A549 (cell line): ENCODE measurements around the gene PISD. TPM values are rescaled to one million over a fixed set of nuclear protein-coding genes. Genes with fewer than 3 reads are reported as not detected.

Experiments
- ATAC-seq, 2 experiments: fragments of 200-7000 bp in 1 of 2; fragments of >200 bp in 1 of 2; cut with Nextera tagmentation in 1 of 2; cut with Tn5 transposase in 1 of 2; 3 replicates each; pipeline versions ENCODE4 v1.8.0 to v1.9.1; 2018 to 2020; ENCODE audit warnings: mild to moderate bottlenecking in 1 of 2, moderate library complexity in 1 of 2
- CTCF ChIA-PET: fragments of 300-600 bp; sonication (Branson Sonifier 250); formaldehyde crosslinking; extraction: SDS; loops from one replicate; lab custom pipeline; 2021; ENCODE audit warnings: antibody characterized with exemption, inconsistent platforms; lab: Yijun Ruan, JAX
- POLR2A ChIA-PET: fragments of 350-600 bp; formaldehyde crosslinking; extraction: SDS; loops from one replicate; lab custom pipeline; 2021; ENCODE audit warnings: antibody characterized with exemption, inconsistent platforms; lab: Yijun Ruan, JAX
- DNase-seq, 2 experiments: peaks; one replicate each; pipeline versions ENCODE4 v3.0.0 to v3.0.0-alpha.2; 2011 to 2016; ENCODE audit warnings: low read depth in 1 of 2, low spot score in 1 of 2
- FAIRE-seq: peaks from 2 replicates; lab custom pipeline; 2011; peaks lifted over from hg19 to GRCh38; lab: Jason Lieb, UNC
- H3K27ac ChIP-seq, 2 experiments: fragments of >200 bp; sonication (Bioruptor Twin); formaldehyde crosslinking; 3 replicates each; pipeline ENCODE4 v1.5.1; 2016 to 2017
- H3K4me1 ChIP-seq: fragments of >200 bp; sonication (Bioruptor Twin); formaldehyde crosslinking; 3 replicates; pipeline ENCODE4 v1.6.1; 2016
- H3K4me2 ChIP-seq: fragments of >200 bp; sonication (Bioruptor Twin); formaldehyde crosslinking; 3 replicates; pipeline ENCODE4 v1.6.1; 2016
- H3K4me3 ChIP-seq: fragments of >200 bp; sonication (Bioruptor Twin); formaldehyde crosslinking; 3 replicates; pipeline ENCODE4 v1.5.1; 2016
- H3K9me3 ChIP-seq: fragments of >200 bp; sonication (Bioruptor Twin); formaldehyde crosslinking; 3 replicates; pipeline ENCODE4 v1.6.1; 2016
- BCL3 ChIP-seq: fragments of >200 bp; sonication (Bioruptor Twin); formaldehyde crosslinking; IDR thresholded peaks from 3 replicates; pipeline ENCODE4 v1.6.1; 2016
- CBX2 ChIP-seq: fragments of 200-600 bp; sonication (generic); IDR thresholded peaks from 2 replicates; pipeline ENCODE4 v1.6.1; 2016; ENCODE audit warnings: low read depth, mild to moderate bottlenecking, borderline replicate concordance
- CHD4 ChIP-seq: fragments of 200-600 bp; sonication (generic); IDR thresholded peaks from 2 replicates; pipeline ENCODE4 v1.6.1; 2016; ENCODE audit warnings: antibody characterized with exemption, mild to moderate bottlenecking, borderline replicate concordance
- EHF ChIP-seq: fragments of 250-450 bp; sonication (Bioruptor Pico); IDR thresholded peaks from 2 replicates; pipeline ENCODE4 v1.5.0; 2020; ENCODE audit warnings: mild to moderate bottlenecking
- ELK1 ChIP-seq: fragments of 150-350 bp; IDR thresholded peaks from 2 replicates; pipeline ENCODE4 v1.6.1; 2014; ENCODE audit warnings: low read depth, mild to moderate bottlenecking, low read length
- EP300 ChIP-seq, 2 experiments: fragments of >200 bp; sonication (Bioruptor Twin); formaldehyde crosslinking; IDR thresholded peaks; 2 replicates in 1 of 2; 3 replicates in 1 of 2; pipeline ENCODE4 v1.6.1; 2016 to 2017
- HOXA7 ChIP-seq: fragments of 250-450 bp; sonication (Bioruptor Pico); IDR thresholded peaks from 2 replicates; pipeline ENCODE4 v1.5.0; 2020; ENCODE audit warnings: mild to moderate bottlenecking, moderate library complexity
- HOXB5 ChIP-seq: fragments of 250-450 bp; sonication (Bioruptor Pico); IDR thresholded peaks from 2 replicates; pipeline ENCODE4 v1.5.0; 2020; ENCODE audit warnings: mild to moderate bottlenecking, moderate library complexity
- JUN ChIP-seq, 2 experiments: fragments of >200 bp; sonication (Bioruptor Twin); formaldehyde crosslinking; IDR thresholded peaks; 2 replicates in 1 of 2; 3 replicates in 1 of 2; pipeline ENCODE4 v1.6.1; 2016 to 2017
- JUNB ChIP-seq: fragments of >200 bp; sonication (Bioruptor Twin); formaldehyde crosslinking; IDR thresholded peaks from 2 replicates; pipeline ENCODE4 v1.6.1; 2016
- KDM1A ChIP-seq: fragments of 200-600 bp; sonication (generic); IDR thresholded peaks from 2 replicates; pipeline ENCODE4 v1.6.1; 2016; ENCODE audit warnings: low read depth, mild to moderate bottlenecking
- KDM5A ChIP-seq: fragments of 200-600 bp; sonication (generic); IDR thresholded peaks from 2 replicates; pipeline ENCODE4 v1.6.1; 2016; ENCODE audit warnings: antibody characterized with exemption, mild to moderate bottlenecking
- MAFK ChIP-seq: fragments of 450-650 bp; IDR thresholded peaks from 2 replicates; pipeline ENCODE4 v1.6.1; 2014; ENCODE audit not compliant: partially characterized antibody
- PBX3 ChIP-seq: IDR thresholded peaks from 2 replicates; pipeline ENCODE4 v1.6.1; 2012
- PHF8 ChIP-seq: fragments of 200-600 bp; sonication (generic); IDR thresholded peaks from 2 replicates; pipeline ENCODE4 v1.6.1; 2016; ENCODE audit warnings: low read depth, mild to moderate bottlenecking, antibody characterized with exemption, moderate library complexity, borderline replicate concordance
- POLR2A ChIP-seq: IDR thresholded peaks from 2 replicates; pipeline ENCODE4 v1.6.1; 2012; ENCODE audit warnings: mild to moderate bottlenecking, low read length
- POLR2AphosphoS2 ChIP-seq: conservative IDR thresholded peaks from 2 replicates; pipeline ENCODE4 v1.6.1; 2012; ENCODE audit warnings: low read length, improper control_type of control experiment, inconsistent platforms
- RAD21 ChIP-seq, 2 experiments: fragments of >200 bp in 1 of 2; sonication (Bioruptor Twin) in 1 of 2; formaldehyde crosslinking in 1 of 2; IDR thresholded peaks in 1 of 2; conservative IDR thresholded peaks in 1 of 2; 2 replicates in 1 of 2; 3 replicates in 1 of 2; pipeline ENCODE4 v1.6.1; 2012 to 2018; ENCODE audit warnings: inconsistent platforms in 1 of 2
- RCOR1 ChIP-seq: fragments of 150-350 bp; IDR thresholded peaks from 2 replicates; pipeline ENCODE4 v1.6.1; 2014; ENCODE audit warnings: antibody characterized with exemption, low read length, low read depth
- RFX5 ChIP-seq: fragments of 450-650 bp; IDR thresholded peaks from 2 replicates; pipeline ENCODE4 v1.7.1; 2014; ENCODE audit warnings: antibody characterized with exemption, mild to moderate bottlenecking, moderate library complexity
- RNF2 ChIP-seq: fragments of 200-600 bp; sonication (generic); IDR thresholded peaks from 2 replicates; pipeline ENCODE4 v1.6.1; 2016; ENCODE audit warnings: low read depth, mild to moderate bottlenecking, antibody characterized with exemption, moderate library complexity, borderline replicate concordance
- TFCP2L1 ChIP-seq: fragments of 250-450 bp; sonication (Bioruptor Pico); IDR thresholded peaks from 2 replicates; pipeline ENCODE4 v1.5.0; 2021; ENCODE audit warnings: mild to moderate bottlenecking
- TP53 ChIP-seq: fragments of 250-450 bp; sonication (Bioruptor Pico); IDR thresholded peaks from 2 replicates; pipeline ENCODE4 v1.5.0; 2021; ENCODE audit warnings: mild to moderate bottlenecking, moderate library complexity
- USF2 ChIP-seq: fragments of 450-650 bp; IDR thresholded peaks from 2 replicates; pipeline ENCODE4 v1.6.1; 2014; ENCODE audit warnings: antibody characterized with exemption
- ZNF302 ChIP-seq: fragments of 250-450 bp; sonication (Bioruptor Pico); IDR thresholded peaks from 2 replicates; pipeline ENCODE4 v1.9.0; 2021; ENCODE audit warnings: inconsistent platforms, mild to moderate bottlenecking, moderate library complexity
- ZSCAN20 ChIP-seq: fragments of 250-450 bp; sonication (Bioruptor Pico); IDR thresholded peaks from 2 replicates; pipeline ENCODE4 v1.8.0; 2022; ENCODE audit warnings: mild to moderate bottlenecking, moderate library complexity
- WGBS: methylation state at CpG from one replicate; pipeline ENCODE4 v1.1.6; 2017; ENCODE audit errors: missing lambda C conversion rate; 5-methylcytosine and 5-hydroxymethylcytosine counted together
- polyA plus RNA-seq, 4 experiments: library from polyadenylated mRNA; depleted of rRNA in 3 of 4; stranded (reverse); fragments of >200 nt; fragmentation: RNase III in 1 of 4; extraction: RNeasy Plus Mini Kit Qiagen cat#74134 plus additional on column Dnase treatment in 1 of 4; gene quantifications; 2 replicates in 3 of 4; 3 replicates in 1 of 4; pipeline ENCODE4 v1.2.3, GENCODE V29; 2011 to 2017

Gene PISD
- polyA plus RNA-seq, 2 of the 4 experiments (the other 2 are of a cell fraction): 11.0 to 17.3 TPM

GRCh38 chr22:31585161-31585859 is 76.7 kb downstream of the PISD start (continued):
- TF ChIP-seq HOXA7 (CRISPR knock-in tag): no peak
- TF ChIP-seq, all 56 proteins: peak for 0

- Histone ChIP-seq H3K4me1 (peaks cover 5% of the 10 kb centered on the region; the same call in 2 of the 3 replicates), H3K4me2 (no peak overlapping the region), H3K27ac (no peak overlapping the region), H3K9me3 (no peaks in the 10 kb centered on the region), H3K4me3 (no peak overlapping the region)
- 91% methylated on average over 5 of the region's 5 CpGs for WGBS
- no peak for FAIRE-seq
- no peak for ATAC-seq
- ChIA-PET POLR2A (no interaction called here), CTCF (interaction anchor here (1.6 kb wide), 1 partner anchor 23 kb away, joined by 3 read pairs; no protein-coding TSS in a partner anchor)
- no peak for DNase-seq
- TF ChIP-seq EHF (CRISPR knock-in tag): no peak
- TF ChIP-seq PBX3: no peak
- TF ChIP-seq RFX5: no peak
- no peak for TF ChIP-seq RCOR1
- no peak for TF ChIP-seq RNF2
- TF ChIP-seq HOXB5 (CRISPR knock-in tag): no peak
- no peak for TF ChIP-seq PHF8
- TF ChIP-seq EP300 (IDR thresholded peaks at IDR 0.05): no peak
- TF ChIP-seq TFCP2L1 (CRISPR knock-in tag): no peak
- no peak for TF ChIP-seq RAD21 (conservative IDR thresholded peaks at IDR 0.05 in 1 of 2, IDR thresholded peaks at IDR 0.05 in 1 of 2)
- no peak for TF ChIP-seq KDM1A
- TF ChIP-seq JUNB: no peak
- TF ChIP-seq, all 56 proteins: peak for 0
Measured at GRCh38 chr22:31584804-31585160, 77.2 kb downstream of the PISD start.

- ChIA-PET POLR2A (no interaction called here), CTCF (interaction anchor here (1.1 to 1.6 kb wide), 2 partner anchors 22 to 51 kb away, joined by 3 read pairs; no protein-coding TSS in a partner anchor)
- WGBS: 84% methylated on average over 3 of the region's 3 CpGs
- DNase-seq (no peak), FAIRE-seq (no peak), ATAC-seq (no peak)
- Histone ChIP-seq H3K27ac (no peak overlapping the region), H3K4me1 (peaks cover 7% of the 10 kb centered on the region; the same call in 2 of the 3 replicates), H3K9me3 (no peaks in the 10 kb centered on the region), H3K4me3 (no peak overlapping the region), H3K4me2 (no peak overlapping the region)
- no peak for TF ChIP-seq POLR2A
- TF ChIP-seq MAFK: no peak
- TF ChIP-seq KDM5A: no peak
- no peak for TF ChIP-seq ZSCAN20 (CRISPR knock-in tag)
- TF ChIP-seq USF2: no peak
- no peak for TF ChIP-seq JUN (IDR thresholded peaks at IDR 0.05)
- TF ChIP-seq CHD4: no peak
- TF ChIP-seq CBX2: no peak
- TF ChIP-seq TP53 (CRISPR knock-in tag): no peak
- no peak for TF ChIP-seq RCOR1
- TF ChIP-seq BCL3: no peak
- TF ChIP-seq RNF2: no peak
- TF ChIP-seq ZNF302: no peak
- no peak for TF ChIP-seq EP300 (IDR thresholded peaks at IDR 0.05)
- TF ChIP-seq RAD21 (conservative IDR thresholded peaks at IDR 0.05 in 1 of 2, IDR thresholded peaks at IDR 0.05 in 1 of 2): no peak
- TF ChIP-seq ELK1: no peak
- TF ChIP-seq POLR2AphosphoS2: no peak
Measured at GRCh38 chr22:31583861-31584485, 78.0 kb downstream of the PISD start.
